Measurements from ENCODE around the gene HLCS.

DNA sequence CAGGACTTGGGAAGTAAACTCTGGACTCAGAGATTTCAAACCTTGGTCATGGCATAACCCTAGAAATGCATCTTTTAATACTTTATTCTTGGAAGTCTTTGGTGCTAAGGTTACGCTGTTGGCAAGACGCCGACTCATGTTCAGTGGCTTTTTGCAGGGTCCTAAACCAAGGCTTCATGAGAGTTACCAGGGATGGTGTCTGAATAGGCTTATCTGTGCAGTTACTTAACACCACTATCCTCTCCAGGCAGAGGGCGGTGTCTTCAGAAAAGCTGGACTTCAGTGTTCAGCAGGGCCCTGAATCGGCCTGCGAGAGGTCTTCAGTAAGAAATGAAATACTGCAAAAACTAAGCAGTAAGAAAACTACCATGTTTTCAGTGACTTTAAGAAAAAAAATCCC lies 209.3 kb downstream of the HLCS start:
- TF ChIP-seq, protein P1, sequence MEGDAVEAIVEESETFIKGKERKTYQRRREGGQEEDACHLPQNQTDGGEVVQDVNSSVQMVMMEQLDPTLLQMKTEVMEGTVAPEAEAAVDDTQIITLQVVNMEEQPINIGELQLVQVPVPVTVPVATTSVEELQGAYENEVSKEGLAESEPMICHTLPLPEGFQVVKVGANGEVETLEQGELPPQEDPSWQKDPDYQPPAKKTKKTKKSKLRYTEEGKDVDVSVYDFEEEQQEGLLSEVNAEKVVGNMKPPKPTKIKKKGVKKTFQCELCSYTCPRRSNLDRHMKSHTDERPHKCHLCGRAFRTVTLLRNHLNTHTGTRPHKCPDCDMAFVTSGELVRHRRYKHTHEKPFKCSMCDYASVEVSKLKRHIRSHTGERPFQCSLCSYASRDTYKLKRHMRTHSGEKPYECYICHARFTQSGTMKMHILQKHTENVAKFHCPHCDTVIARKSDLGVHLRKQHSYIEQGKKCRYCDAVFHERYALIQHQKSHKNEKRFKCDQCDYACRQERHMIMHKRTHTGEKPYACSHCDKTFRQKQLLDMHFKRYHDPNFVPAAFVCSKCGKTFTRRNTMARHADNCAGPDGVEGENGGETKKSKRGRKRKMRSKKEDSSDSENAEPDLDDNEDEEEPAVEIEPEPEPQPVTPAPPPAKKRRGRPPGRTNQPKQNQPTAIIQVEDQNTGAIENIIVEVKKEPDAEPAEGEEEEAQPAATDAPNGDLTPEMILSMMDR (IDR thresholded peaks at IDR 0.05), result no peak
- TF ChIP-seq EP300 (IDR thresholded peaks at IDR 0.05), result no peak
- no peak for TF ChIP-seq POLR2A (IDR thresholded peaks at IDR 0.05)
- TF ChIP-seq POLR2AphosphoS5 (IDR thresholded peaks at IDR 0.05), result no peak

All from sigmoid colon (tissue), 4 donors.